Tibial nerve (tissue), 4 donors: ENCODE results near the gene ARHGAP1. TPM values are rescaled to one million over a fixed set of nuclear protein-coding genes. Genes with fewer than 3 reads are reported as not detected.

Experiments used
- DNase-seq, 2 donors: peaks; one replicate each; pipeline ENCODE4 v3.0.0-alpha.2; 2019; ENCODE audit warnings: low spot score in 2 of 2
- H3K27ac ChIP-seq, 4 donors: fragments of 200-600 bp; sonication (generic) in 3 of 4; one replicate each; pipeline ENCODE4 v1.5.1; 2017 to 2019; ENCODE audit warnings: mild to moderate bottlenecking in 1 of 4
- H3K27me3 ChIP-seq, 2 donors: fragments of 200-600 bp; sonication (generic) in 1 of 2; one replicate each; pipeline versions ENCODE4 v1.5.1 to v1.6.0; 2017 to 2019
- H3K36me3 ChIP-seq, 3 donors: fragments of 200-600 bp; sonication (generic); one replicate each; pipeline ENCODE4 v1.5.1; 2018 to 2019
- H3K4me1 ChIP-seq, 4 donors: fragments of 200-600 bp; sonication (generic) in 3 of 4; one replicate each; pipeline ENCODE4 v1.5.1; 2017 to 2019
- H3K4me3 ChIP-seq, 4 donors: fragments of 200-600 bp; sonication (generic) in 3 of 4; one replicate each; pipeline ENCODE4 v1.5.1; 2017 to 2019; ENCODE audit warnings: mild to moderate bottlenecking in 1 of 4, moderate library complexity in 1 of 4
- H3K9me3 ChIP-seq, 4 donors: fragments of 200-600 bp; sonication (generic) in 3 of 4; one replicate each; pipeline ENCODE4 v1.5.1; 2017 to 2019
- CTCF ChIP-seq, 5 experiments: fragments of 200-600 bp in 3 of 5; fragments of 450-650 bp in 2 of 5; sonication (generic) in 3 of 5; IDR thresholded peaks; one replicate each; pipeline ENCODE4 v1.5.1; 2016 to 2019; ENCODE audit warnings: antibody characterized with exemption in 5 of 5, mild to moderate bottlenecking in 3 of 5, moderate library complexity in 2 of 5
- EP300 ChIP-seq, 2 donors: sonication (generic); formaldehyde crosslinking; IDR thresholded peaks; one replicate each; pipeline ENCODE4 v1.6.1; 2017; ENCODE audit warnings: antibody characterized with exemption in 2 of 2, mild to moderate bottlenecking in 1 of 2
- POLR2A ChIP-seq, 2 donors: fragments of 450-650 bp; IDR thresholded peaks; one replicate each; pipeline ENCODE4 v1.6.1; 2017; ENCODE audit warnings: antibody characterized with exemption in 2 of 2, mild to moderate bottlenecking in 2 of 2, moderate library complexity in 2 of 2
- WGBS, 2 donors: methylation state at CpG; one replicate each; pipeline ENCODE4 v1.1.5; 2018; 5-methylcytosine and 5-hydroxymethylcytosine counted together
- total RNA-seq, 4 donors: library from RNA; depleted of rRNA; stranded (reverse); fragments of >200 nt; gene quantifications; one replicate each; pipeline ENCODE4 v1.1.0, GENCODE V29; 2016

Gene ARHGAP1
- total RNA-seq, 4 donors from 2014 or later: 47.9 to 83.0 (median 59.8) TPM

- H3K4me3 ChIP-seq: no peak overlapping the region
- peaks cover 0 to 95% (median 15%) of the 10 kb centered on the region in 3 donors for H3K36me3 ChIP-seq
- H3K4me1 ChIP-seq: peaks cover 0 to 29% (median 0%) of the 10 kb centered on the region in 4 donors
- WGBS, 2 donors: 82% methylated on average over 4 of the region's 4 CpGs
- H3K27ac ChIP-seq: peak overlapping the region in 2 of 4 donors; percentile 6 to 67
- peak; percentile 61 to 81 for DNase-seq
- no peaks in the 10 kb centered on the region for H3K9me3 ChIP-seq
- TF ChIP-seq CTCF (IDR thresholded peaks at IDR 0.05) (no peak), EP300 (IDR thresholded peaks at IDR 0.05) (peak in 1 of 2 donors; percentile 37), POLR2A (IDR thresholded peaks at IDR 0.05) (no peak)
- no peaks in the 10 kb centered on the region for H3K27me3 ChIP-seq
These were observed 42.2 kb downstream of the ARHGAP1 start for GRCh38 chr11:46658259-46658658.

GRCh38 chr11:46657186-46657585, 43.2 kb downstream of the ARHGAP1 start:
- no peak for DNase-seq
- TF ChIP-seq POLR2A (IDR thresholded peaks at IDR 0.05): no peak
- TF ChIP-seq CTCF (IDR thresholded peaks at IDR 0.05): no peak
- no peak for TF ChIP-seq EP300 (IDR thresholded peaks at IDR 0.05)
- Histone ChIP-seq H3K27me3 (no peaks in the 10 kb centered on the region), H3K36me3 (peaks cover 0 to 96% (median 15%) of the 10 kb centered on the region in 3 donors), H3K4me1 (peaks cover 0 to 29% (median 0%) of the 10 kb centered on the region in 4 donors), H3K4me3 (no peak overlapping the region), H3K27ac (peak overlapping the region in 1 of 4 donors; percentile 67), H3K9me3 (no peaks in the 10 kb centered on the region)
- 85 to 93% methylated on average over 3 of the region's 3 CpGs for WGBS, 2 donors

GRCh38 chr11:46655631-46656030, 44.8 kb downstream of the ARHGAP1 start:
- peaks cover 0 to 98% (median 16%) of the 10 kb centered on the region in 3 donors for H3K36me3 ChIP-seq

GRCh38 chr11:46649180-46649738, 51.2 kb downstream of the ARHGAP1 start:
- Histone ChIP-seq H3K9me3 (no peaks in the 10 kb centered on the region), H3K36me3 (peaks cover 0 to 61% (median 11%) of the 10 kb centered on the region in 3 donors), H3K27me3 (no peaks in the 10 kb centered on the region), H3K4me3 (no peak overlapping the region), H3K4me1 (peaks cover 4 to 47% (median 22%) of the 10 kb centered on the region in 4 donors), H3K27ac (peak overlapping the region; percentile 75 to 95 (median 88))
- peak; percentile 54 to 87 for DNase-seq
- 17 to 19% methylated on average over 2 of the region's 2 CpGs for WGBS, 2 donors
- TF ChIP-seq POLR2A (IDR thresholded peaks at IDR 0.05) (no peak), EP300 (IDR thresholded peaks at IDR 0.05) (peak; percentile 98), CTCF (IDR thresholded peaks at IDR 0.05) (peak in 1 of 5 experiments; percentile 14)

More at GRCh38 chr11:46655631-46656030, 44.8 kb downstream of the ARHGAP1 start:
- no peak overlapping the region for H3K27ac ChIP-seq
- no peak for TF ChIP-seq CTCF (IDR thresholded peaks at IDR 0.05)
- no peak for TF ChIP-seq EP300 (IDR thresholded peaks at IDR 0.05)
- TF ChIP-seq POLR2A (IDR thresholded peaks at IDR 0.05): no peak
- no peak for DNase-seq
- no peak overlapping the region for H3K4me3 ChIP-seq
- peaks cover 0 to 25% (median under 1%) of the 10 kb centered on the region in 4 donors for H3K4me1 ChIP-seq
- no peaks in the 10 kb centered on the region for H3K27me3 ChIP-seq
- H3K9me3 ChIP-seq: no peaks in the 10 kb centered on the region
- WGBS, 2 donors: 89 to 90% methylated on average over 4 of the region's 4 CpGs

GRCh38 chr11:46643986-46644385, 56.4 kb downstream of the ARHGAP1 start:
- Histone ChIP-seq H3K4me3 (no peak overlapping the region), H3K4me1 (peaks cover 0 to 24% (median 11%) of the 10 kb centered on the region in 4 donors), H3K27me3 (no peaks in the 10 kb centered on the region), H3K9me3 (no peaks in the 10 kb centered on the region), H3K27ac (peak overlapping the region in 2 of 4 donors; percentile 65 to 91), H3K36me3 (peaks cover 0 to 49% (median 8%) of the 10 kb centered on the region in 3 donors)
- no peak for DNase-seq
- TF ChIP-seq CTCF (IDR thresholded peaks at IDR 0.05): no peak
- no peak for TF ChIP-seq POLR2A (IDR thresholded peaks at IDR 0.05)
- no peak for TF ChIP-seq EP300 (IDR thresholded peaks at IDR 0.05)
